K562 (cell line): ENCODE measurements around the gene SCFD2. TPM values are rescaled to one million over a fixed set of nuclear protein-coding genes. Genes with fewer than 3 reads are reported as not detected.

ENCODE experiments used
- CHD4 ChIP-seq: fragments of 200-600 bp; sonication (generic); IDR thresholded peaks from 3 replicates; pipeline ENCODE4 v1.6.1; 2012; ENCODE audit warnings: low read depth, mild to moderate bottlenecking, mixed read lengths, low read length, inconsistent platforms; ENCODE audit not compliant: insufficient read depth, insufficient replicate concordance, poor library complexity, severe bottlenecking
- DPF2 ChIP-seq: fragments of 450-650 bp; IDR thresholded peaks from 2 replicates; pipeline ENCODE4 v1.6.1; 2016
- HDAC6 ChIP-seq: IDR thresholded peaks from 2 replicates; pipeline ENCODE4 v1.6.1; 2012; ENCODE audit warnings: low read depth, mild to moderate bottlenecking, control low read depth, inconsistent platforms, low read length, moderate library complexity
- KAT8 ChIP-seq: fragments of 450-650 bp; IDR thresholded peaks from 2 replicates; pipeline ENCODE4 v1.6.1; 2016; ENCODE audit warnings: low read depth, mild to moderate bottlenecking
- LARP7 ChIP-seq: fragments of 450-650 bp; IDR thresholded peaks from 2 replicates; pipeline ENCODE4 v1.6.1; 2016
- SIRT6 ChIP-seq: IDR thresholded peaks from one replicate; pipeline ENCODE4 v1.6.1; 2012; ENCODE audit warnings: low read depth, mild to moderate bottlenecking, control low read depth, inconsistent platforms, low read length, moderate library complexity
- SOX6 ChIP-seq: fragments of 450-650 bp; IDR thresholded peaks from 2 replicates; pipeline ENCODE4 v1.6.1; 2014; ENCODE audit warnings: mild to moderate bottlenecking
- SREBF1 ChIP-seq: fragments of 150-350 bp; IDR thresholded peaks from 2 replicates; pipeline ENCODE4 v1.6.1; 2014; ENCODE audit warnings: antibody characterized with exemption, low read depth, low read length, borderline replicate concordance
- TCF7 ChIP-seq: sonication (generic); IDR thresholded peaks from 2 replicates; pipeline ENCODE4 v1.6.1; 2016; ENCODE audit warnings: antibody characterized with exemption, borderline replicate concordance
- ZNF224 ChIP-seq: sonication (generic); formaldehyde crosslinking; IDR thresholded peaks from 2 replicates; pipeline ENCODE4 v1.8.0; 2022; ENCODE audit warnings: mild to moderate bottlenecking, missing genetic modification reagents
- ZNF232 ChIP-seq: sonication (generic); formaldehyde crosslinking; IDR thresholded peaks from 2 replicates; pipeline ENCODE4 v1.8.0; 2022; ENCODE audit warnings: mild to moderate bottlenecking, missing genetic modification reagents
- ZNF324 ChIP-seq: fragments of 250-450 bp; sonication (Bioruptor Pico); IDR thresholded peaks from 2 replicates; pipeline ENCODE4 v1.4.0; 2020; ENCODE audit warnings: mild to moderate bottlenecking
- polyA plus RNA-seq, 8 experiments: library from polyadenylated mRNA; depleted of rRNA in 4 of 8; stranded (reverse) in 5 of 8; unstranded in 3 of 8; fragments of >200 nt; fragmentation: Nextera tagmentation in 2 of 8; fragmentation: Illumina TruSeq in 1 of 8; extraction: Ambion mirVana in 2 of 8; extraction: Trizol in 1 of 8; gene quantifications; 2 replicates each; pipeline versions ENCODE4 v1.2.1 to v1.2.3, GENCODE V29; 2011 to 2014; ENCODE audit warnings: inconsistent platforms in 1 of 8, missing spikeins in 1 of 8
- total RNA-seq, 7 experiments: library from RNA; depleted of rRNA in 6 of 7; stranded (reverse); fragments of >200 nt in 6 of 7; fragmentation: Illumina TruSeq in 2 of 7; extraction: Trizol in 2 of 7; gene quantifications; 2 replicates each; pipeline versions ENCODE4 v1.2.1 to v1.2.3, GENCODE V29; 2011 to 2021; ENCODE audit warnings: low replicate concordance in 1 of 7
- TF ChIP-seq, protein P1 (sequence below): sonication (generic); formaldehyde crosslinking; IDR thresholded peaks from 2 replicates; pipeline ENCODE4 v1.8.0; 2022; ENCODE audit warnings: mild to moderate bottlenecking, missing genetic modification reagents
- TF ChIP-seq, protein P2 (sequence below): IDR thresholded peaks from 2 replicates; pipeline ENCODE4 v1.6.1; 2011; ENCODE audit warnings: borderline replicate concordance, low read depth, mild to moderate bottlenecking, moderate library complexity, low read length; ENCODE audit not compliant: insufficient read depth, poor library complexity, severe bottlenecking
- TF ChIP-seq, protein P3 (sequence below): fragments of 450-650 bp; IDR thresholded peaks from 2 replicates; pipeline ENCODE4 v1.6.1; 2016; ENCODE audit warnings: borderline replicate concordance
- TF ChIP-seq, protein P4 (sequence below), 2 experiments: fragments of 200-800 bp in 1 of 2; sonication (Bioruptor generic) in 1 of 2; sonication (generic) in 1 of 2; formaldehyde crosslinking in 1 of 2; IDR thresholded peaks in 1 of 2; conservative IDR thresholded peaks in 1 of 2; 2 replicates each; pipeline versions ENCODE4 v1.5.0 to v1.6.1; 2016 to 2020; ENCODE audit warnings: missing compliant biosample characterization in 1 of 2, missing genetic modification characterization in 1 of 2, missing genetic modification reagents in 1 of 2

SCFD2 gene
- total and polyA plus RNA-seq, 9 of the 15 experiments (the other 6 are each of a cell fraction or from before 2014, with no cell fraction given), result 5.7 to 30.3 (median 22.8) TPM

DNA sequence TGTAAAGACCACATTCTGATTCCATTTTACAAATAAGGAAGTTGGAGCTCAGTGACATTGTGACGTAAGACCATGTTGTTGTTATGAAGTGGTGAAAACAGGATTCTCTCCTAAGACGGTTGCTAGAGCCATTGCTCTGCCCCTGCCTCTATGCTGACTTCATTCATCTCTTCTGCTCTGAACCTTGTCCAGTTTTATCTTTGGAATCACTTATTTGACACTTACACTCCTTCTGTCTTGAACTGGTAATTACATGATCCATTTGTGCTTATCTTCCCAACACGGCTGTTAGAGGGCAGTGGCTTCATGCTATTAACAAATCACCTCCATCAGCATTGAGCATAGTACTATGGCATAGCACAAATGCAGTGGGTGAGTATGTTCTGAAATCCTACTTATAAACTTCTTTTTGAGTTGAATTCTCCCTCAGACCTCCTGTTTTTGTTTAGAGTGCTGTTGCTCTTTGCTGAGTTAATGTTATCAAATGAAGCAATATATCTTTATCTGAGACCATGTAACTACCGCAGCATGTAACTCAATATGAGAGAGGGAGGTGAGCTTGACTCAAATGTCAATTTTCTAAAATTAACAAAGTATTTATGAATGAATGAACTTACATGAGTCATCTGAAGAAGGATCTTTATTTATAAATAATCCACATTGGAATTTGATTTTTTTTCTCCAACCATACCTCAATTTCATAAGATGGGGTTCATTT, 326.0 kb downstream of the SCFD2 start (continued):
- TF ChIP-seq, protein P1, sequence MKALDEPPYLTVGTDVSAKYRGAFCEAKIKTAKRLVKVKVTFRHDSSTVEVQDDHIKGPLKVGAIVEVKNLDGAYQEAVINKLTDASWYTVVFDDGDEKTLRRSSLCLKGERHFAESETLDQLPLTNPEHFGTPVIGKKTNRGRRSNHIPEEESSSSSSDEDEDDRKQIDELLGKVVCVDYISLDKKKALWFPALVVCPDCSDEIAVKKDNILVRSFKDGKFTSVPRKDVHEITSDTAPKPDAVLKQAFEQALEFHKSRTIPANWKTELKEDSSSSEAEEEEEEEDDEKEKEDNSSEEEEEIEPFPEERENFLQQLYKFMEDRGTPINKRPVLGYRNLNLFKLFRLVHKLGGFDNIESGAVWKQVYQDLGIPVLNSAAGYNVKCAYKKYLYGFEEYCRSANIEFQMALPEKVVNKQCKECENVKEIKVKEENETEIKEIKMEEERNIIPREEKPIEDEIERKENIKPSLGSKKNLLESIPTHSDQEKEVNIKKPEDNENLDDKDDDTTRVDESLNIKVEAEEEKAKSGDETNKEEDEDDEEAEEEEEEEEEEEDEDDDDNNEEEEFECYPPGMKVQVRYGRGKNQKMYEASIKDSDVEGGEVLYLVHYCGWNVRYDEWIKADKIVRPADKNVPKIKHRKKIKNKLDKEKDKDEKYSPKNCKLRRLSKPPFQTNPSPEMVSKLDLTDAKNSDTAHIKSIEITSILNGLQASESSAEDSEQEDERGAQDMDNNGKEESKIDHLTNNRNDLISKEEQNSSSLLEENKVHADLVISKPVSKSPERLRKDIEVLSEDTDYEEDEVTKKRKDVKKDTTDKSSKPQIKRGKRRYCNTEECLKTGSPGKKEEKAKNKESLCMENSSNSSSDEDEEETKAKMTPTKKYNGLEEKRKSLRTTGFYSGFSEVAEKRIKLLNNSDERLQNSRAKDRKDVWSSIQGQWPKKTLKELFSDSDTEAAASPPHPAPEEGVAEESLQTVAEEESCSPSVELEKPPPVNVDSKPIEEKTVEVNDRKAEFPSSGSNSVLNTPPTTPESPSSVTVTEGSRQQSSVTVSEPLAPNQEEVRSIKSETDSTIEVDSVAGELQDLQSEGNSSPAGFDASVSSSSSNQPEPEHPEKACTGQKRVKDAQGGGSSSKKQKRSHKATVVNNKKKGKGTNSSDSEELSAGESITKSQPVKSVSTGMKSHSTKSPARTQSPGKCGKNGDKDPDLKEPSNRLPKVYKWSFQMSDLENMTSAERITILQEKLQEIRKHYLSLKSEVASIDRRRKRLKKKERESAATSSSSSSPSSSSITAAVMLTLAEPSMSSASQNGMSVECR (CRISPR knock-in tag), result no peak
- TF ChIP-seq, protein P2, sequence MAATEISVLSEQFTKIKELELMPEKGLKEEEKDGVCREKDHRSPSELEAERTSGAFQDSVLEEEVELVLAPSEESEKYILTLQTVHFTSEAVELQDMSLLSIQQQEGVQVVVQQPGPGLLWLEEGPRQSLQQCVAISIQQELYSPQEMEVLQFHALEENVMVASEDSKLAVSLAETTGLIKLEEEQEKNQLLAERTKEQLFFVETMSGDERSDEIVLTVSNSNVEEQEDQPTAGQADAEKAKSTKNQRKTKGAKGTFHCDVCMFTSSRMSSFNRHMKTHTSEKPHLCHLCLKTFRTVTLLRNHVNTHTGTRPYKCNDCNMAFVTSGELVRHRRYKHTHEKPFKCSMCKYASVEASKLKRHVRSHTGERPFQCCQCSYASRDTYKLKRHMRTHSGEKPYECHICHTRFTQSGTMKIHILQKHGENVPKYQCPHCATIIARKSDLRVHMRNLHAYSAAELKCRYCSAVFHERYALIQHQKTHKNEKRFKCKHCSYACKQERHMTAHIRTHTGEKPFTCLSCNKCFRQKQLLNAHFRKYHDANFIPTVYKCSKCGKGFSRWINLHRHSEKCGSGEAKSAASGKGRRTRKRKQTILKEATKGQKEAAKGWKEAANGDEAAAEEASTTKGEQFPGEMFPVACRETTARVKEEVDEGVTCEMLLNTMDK, result no peak
- TF ChIP-seq SOX6 (peak; percentile 55; the same call in 1 of the 2 replicates), SREBF1 (no peak), SIRT6 (no peak), CHD4 (no peak), HDAC6 (no peak), ZNF232 (CRISPR knock-in tag) (no peak), DPF2 (peak; percentile 87), ZNF324 (CRISPR knock-in tag) (no peak), KAT8 (no peak), TCF7 (no peak), LARP7 (no peak), ZNF224 (CRISPR knock-in tag) (no peak)
- TF ChIP-seq, protein P3, sequence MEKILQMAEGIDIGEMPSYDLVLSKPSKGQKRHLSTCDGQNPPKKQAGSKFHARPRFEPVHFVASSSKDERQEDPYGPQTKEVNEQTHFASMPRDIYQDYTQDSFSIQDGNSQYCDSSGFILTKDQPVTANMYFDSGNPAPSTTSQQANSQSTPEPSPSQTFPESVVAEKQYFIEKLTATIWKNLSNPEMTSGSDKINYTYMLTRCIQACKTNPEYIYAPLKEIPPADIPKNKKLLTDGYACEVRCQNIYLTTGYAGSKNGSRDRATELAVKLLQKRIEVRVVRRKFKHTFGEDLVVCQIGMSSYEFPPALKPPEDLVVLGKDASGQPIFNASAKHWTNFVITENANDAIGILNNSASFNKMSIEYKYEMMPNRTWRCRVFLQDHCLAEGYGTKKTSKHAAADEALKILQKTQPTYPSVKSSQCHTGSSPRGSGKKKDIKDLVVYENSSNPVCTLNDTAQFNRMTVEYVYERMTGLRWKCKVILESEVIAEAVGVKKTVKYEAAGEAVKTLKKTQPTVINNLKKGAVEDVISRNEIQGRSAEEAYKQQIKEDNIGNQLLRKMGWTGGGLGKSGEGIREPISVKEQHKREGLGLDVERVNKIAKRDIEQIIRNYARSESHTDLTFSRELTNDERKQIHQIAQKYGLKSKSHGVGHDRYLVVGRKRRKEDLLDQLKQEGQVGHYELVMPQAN, result no peak
- TF ChIP-seq, protein P4, sequence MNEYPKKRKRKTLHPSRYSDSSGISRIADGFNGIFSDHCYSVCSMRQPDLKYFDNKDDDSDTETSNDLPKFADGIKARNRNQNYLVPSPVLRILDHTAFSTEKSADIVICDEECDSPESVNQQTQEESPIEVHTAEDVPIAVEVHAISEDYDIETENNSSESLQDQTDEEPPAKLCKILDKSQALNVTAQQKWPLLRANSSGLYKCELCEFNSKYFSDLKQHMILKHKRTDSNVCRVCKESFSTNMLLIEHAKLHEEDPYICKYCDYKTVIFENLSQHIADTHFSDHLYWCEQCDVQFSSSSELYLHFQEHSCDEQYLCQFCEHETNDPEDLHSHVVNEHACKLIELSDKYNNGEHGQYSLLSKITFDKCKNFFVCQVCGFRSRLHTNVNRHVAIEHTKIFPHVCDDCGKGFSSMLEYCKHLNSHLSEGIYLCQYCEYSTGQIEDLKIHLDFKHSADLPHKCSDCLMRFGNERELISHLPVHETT (CRISPR knock-in tag; conservative IDR thresholded peaks at IDR 0.05 in 1 of 2, IDR thresholded peaks at IDR 0.05 in 1 of 2), result no peak
